ENCODE results near the gene TLL2.

DNA sequence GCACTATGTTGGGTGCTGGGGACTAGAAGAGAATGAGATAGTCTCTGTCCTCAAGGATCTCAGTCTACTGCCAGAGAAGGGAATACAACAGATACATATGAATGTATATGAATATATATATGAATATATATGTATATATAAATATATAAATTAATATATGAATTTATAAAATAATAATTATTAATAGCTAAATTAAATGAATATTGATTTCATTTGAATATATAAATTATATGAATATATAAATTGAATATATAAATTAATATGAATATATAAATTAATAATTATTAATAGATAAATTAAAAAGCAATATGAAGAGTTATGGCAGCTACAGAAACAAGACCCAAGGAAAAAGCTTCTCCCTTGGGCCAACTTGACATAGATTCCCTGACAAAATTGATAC is 95.1 kb downstream of the TLL2 start:
- no peak for TF ChIP-seq FOXM1 (IDR thresholded peaks at IDR 0.05; ENCODE audit: borderline replicate concordance)
- TF ChIP-seq FOXA1 (IDR thresholded peaks at IDR 0.05), result no peak
- TF ChIP-seq SUZ12 (IDR thresholded peaks at IDR 0.05), result no peak
- TF ChIP-seq FOXK2 (IDR thresholded peaks at IDR 0.05), result no peak
- TF ChIP-seq, protein P1, sequence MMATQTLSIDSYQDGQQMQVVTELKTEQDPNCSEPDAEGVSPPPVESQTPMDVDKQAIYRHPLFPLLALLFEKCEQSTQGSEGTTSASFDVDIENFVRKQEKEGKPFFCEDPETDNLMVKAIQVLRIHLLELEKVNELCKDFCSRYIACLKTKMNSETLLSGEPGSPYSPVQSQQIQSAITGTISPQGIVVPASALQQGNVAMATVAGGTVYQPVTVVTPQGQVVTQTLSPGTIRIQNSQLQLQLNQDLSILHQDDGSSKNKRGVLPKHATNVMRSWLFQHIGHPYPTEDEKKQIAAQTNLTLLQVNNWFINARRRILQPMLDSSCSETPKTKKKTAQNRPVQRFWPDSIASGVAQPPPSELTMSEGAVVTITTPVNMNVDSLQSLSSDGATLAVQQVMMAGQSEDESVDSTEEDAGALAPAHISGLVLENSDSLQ (IDR thresholded peaks at IDR 0.05), result no peak
- no peak for TF ChIP-seq LEF1 (IDR thresholded peaks at IDR 0.05; ENCODE audit: borderline replicate concordance)
- no peak for TF ChIP-seq HDGF (IDR thresholded peaks at IDR 0.05; ENCODE audit: borderline replicate concordance)
- no peak for TF ChIP-seq ZNF384 (IDR thresholded peaks at IDR 0.05)
- TF ChIP-seq NFRKB (IDR thresholded peaks at IDR 0.05), result no peak

Measured in HEK293T (cell line).